HG02642 (cell line): Measurements from ENCODE around the gene KRT78.
"Not testable (repeated sequence)": the region's sequence is repeated elsewhere in the genome, so short reads cannot be mapped to it uniquely, and the experiment has no call there.

Experiments used
- ATAC-seq: cut with Tn5 transposase; IDR thresholded peaks from one replicate; pipeline ENCODE4 v1.9.1; 2021; ENCODE audit warnings: mild to moderate bottlenecking; ENCODE audit not compliant: unreplicated experiment, poor library complexity

Gene KRT78, protein sequence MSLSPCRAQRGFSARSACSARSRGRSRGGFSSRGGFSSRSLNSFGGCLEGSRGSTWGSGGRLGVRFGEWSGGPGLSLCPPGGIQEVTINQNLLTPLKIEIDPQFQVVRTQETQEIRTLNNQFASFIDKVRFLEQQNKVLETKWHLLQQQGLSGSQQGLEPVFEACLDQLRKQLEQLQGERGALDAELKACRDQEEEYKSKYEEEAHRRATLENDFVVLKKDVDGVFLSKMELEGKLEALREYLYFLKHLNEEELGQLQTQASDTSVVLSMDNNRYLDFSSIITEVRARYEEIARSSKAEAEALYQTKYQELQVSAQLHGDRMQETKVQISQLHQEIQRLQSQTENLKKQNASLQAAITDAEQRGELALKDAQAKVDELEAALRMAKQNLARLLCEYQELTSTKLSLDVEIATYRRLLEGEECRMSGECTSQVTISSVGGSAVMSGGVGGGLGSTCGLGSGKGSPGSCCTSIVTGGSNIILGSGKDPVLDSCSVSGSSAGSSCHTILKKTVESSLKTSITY

DNA sequence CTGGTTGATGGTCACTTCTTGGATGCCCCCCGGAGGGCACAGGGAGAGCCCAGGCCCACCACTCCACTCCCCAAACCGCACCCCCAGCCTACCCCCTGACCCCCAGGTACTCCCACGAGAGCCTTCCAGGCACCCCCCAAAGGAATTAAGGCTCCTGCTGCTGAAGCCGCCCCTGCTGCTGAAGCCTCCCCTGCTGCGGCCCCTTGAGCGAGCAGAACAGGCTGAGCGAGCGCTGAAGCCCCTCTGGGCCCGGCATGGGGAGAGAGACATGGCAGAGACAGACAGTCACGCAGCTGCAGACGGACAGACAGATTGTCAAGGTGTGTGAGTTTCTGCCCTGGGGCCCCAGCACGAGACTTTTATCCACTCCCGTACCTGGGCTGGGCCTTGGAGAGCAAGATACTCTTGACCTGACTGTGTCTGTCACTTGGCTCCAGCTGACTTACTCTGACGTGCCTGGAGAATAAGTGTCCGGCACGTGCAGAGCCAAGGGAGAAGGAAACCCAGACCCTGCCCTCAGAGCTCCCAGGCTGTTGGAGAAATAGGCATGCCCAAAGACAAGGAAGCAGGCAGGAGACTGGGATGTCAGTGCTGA is at the start of gene KRT78:
Gene KRT78, minus strand, starts transcription at position 334 of the 595 bp plus-strand sequence. Its CDS starts 64 bp downstream, at position 270.
- no peak for ATAC-seq

DNA sequence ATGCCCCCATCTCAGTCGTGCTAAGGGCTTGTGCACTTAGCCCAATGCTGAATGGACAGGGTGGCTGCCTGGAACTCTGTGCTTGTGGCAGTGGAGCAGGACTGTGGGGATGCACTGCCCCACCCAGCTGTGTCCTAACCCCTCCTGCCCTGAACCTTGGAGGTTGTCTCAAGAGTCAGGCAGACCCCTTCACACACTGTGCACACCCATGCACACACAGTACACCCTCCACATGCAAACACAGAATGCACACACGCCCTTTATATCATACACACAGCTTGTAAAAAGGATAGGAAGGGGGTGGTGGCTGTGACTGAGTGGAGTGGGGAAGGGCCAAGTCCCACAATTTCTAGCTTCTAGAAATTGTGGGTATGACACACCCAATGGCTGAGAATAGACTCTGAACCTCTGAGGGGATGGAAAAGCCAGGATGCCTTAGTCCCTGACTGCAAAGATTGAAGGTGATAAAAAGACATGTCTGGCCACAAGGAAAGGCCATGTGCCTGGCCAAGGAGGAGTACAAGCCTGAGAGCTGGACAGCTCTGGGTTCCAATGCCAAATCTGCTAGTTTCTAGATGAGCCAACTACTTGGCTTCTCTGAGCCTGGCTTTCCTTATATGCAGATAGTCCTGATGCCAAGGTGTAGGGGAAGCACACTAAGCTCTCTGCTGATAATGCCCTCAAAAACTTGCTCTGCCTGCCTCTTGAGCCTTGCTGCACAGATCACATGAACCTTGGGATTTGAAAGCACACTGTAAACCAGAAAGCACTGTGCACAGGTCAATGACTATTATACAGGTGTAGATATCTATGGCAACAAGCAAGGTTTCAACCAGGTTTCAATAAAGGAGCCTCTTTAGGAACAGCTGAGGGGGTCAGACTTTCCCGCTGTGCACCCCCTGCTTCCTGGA is 47.7 kb upstream of the KRT78 start:
- no peak for ATAC-seq

DNA sequence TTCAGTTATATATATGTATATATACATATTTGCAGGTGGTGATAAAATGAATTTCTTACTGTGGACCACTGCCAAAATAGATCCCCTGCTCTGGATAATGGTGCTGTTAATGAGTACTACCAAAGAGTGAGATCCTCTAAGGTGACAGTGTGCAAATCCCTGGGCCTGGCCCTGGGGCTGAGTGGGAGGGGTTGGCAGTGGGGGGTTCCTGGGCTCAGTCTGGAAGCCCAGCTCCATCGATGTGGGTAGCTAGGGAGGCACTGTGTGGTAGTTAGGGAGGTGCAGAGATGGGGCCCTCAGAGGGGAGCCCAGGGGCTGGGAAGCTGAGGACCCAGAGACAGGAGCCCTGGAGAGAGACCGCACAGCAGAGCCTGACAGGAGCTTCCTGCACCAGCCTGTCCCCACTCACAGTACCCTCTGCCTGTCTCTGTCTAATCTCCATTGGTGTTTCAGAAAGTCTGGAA is 47.0 kb upstream of the KRT78 start:
- ATAC-seq: no peak

DNA sequence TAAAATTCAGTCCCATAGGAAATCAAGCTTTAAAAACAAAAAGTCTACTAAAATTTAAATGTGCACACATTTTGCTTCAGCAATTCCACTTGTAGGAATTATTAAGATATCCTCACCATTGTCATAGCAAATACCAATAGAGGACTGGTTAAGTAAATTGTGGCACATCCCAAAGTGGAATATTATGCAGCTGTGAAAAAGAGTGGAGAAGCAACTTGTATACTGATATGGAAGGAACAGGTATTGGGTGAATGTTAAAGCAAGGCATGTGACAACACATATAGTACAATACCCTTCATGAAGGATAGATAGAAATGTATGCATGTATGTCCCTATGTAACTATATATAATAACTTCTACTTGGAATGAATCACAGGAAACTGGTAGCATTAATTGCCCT is 44.2 kb upstream of the KRT78 start:
- ATAC-seq: no peak

DNA sequence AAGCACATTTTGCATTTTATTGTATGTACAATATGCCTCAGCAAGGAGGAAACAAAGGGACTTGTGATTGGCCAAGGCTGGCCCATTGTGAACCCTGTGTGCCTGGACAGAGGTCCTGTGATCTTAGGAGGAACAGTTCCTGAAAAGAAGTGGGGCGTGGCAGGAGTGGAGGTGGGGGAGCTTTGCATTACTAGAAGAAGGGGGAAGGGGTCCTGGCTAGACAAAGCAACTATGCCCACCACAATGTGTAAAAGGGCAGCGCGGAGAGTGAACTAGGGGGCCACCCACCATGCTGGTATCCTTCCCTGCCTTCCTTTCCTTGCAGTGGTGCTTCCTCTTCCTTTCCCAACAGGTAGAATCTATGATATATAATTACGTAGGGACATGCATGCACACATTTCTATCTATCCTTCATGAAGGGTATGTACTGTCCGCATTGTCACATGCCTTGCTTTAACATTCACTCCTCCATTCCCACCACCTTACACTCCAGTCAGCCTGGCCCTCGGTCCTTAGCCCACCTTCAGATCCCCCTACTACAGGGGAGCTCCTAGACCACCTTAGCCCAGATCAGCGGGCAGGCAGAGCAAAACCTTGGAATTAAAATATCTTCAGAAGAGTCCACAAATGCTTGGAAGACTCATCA is 43.5 kb upstream of the KRT78 start:
- ATAC-seq: no peak

DNA sequence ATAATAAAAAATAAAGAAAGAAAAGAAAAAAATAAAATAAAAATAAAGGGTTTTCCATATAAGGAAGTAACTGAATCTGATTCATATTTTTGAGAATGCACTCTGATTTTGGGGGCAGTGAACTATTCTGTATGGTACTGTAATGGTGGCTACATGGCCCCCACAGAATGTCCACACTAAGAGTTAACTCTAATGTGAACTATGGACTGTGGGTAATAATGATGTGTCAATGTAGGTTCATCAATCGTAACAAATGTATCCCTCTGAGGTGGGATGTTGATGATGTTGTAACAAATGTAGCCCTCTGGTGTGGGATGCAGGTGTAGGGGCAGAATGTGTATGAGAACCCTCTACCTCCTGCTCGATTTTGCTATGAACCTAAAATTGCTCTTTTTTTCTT is 42.2 kb upstream of the KRT78 start:
- no peak for ATAC-seq

DNA sequence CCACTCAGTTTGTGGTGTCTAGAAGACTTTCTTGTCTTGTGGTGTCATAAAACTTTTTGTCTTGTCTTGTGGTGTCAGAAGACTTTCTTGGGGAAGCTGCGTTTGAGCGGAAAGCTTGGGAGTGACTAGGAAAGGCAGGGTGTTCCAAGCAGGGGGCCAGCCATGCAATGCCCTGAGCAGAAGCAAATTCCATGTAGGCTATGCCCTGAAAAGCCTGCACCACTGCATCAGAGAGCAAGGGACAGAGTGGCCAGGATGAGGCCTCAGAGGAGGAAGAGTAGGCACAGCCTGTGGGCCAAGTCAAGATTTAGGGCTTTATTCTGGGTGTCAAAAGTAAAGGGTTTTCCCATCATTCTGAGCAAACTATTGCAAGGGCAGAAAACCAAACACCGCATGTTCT is 41.6 kb upstream of the KRT78 start:
- ATAC-seq: no peak

DNA sequence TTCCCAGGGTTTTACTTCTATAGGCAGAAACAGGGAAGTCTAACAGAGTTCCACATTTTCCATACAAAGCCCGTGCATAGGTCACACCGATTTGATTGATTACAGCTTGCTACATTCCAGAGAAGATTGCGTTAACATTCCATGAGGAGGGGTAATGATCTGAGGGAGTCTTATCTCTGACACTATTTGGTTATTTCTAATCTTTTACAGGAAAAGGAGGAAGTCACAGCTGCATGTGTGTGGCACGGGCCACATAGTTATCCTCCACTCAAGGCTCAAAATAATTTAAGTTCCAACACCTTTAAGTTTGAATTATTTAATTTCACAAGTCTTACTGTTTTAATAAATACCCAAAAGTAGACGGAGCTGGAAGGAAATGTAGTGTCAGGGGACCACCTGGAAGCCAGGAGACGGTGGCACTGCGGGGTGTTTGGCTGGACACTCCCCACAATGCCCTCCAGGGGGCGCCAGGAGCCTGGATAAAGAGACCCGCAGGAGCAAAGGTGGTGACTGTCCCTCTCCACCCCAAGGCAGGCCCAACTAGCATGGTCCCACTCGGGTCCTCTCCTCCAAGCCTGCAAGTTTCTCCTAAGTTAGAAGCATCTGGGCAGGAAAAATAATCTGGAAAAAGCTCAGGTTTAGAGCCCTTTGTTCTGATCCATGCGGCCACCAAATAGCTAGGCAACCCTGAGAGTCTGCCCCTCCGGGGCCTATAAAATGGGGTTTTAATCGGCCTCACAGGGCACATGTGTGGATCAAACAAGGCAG is 35.9 kb upstream of the KRT78 start:
- no peak for ATAC-seq

DNA sequence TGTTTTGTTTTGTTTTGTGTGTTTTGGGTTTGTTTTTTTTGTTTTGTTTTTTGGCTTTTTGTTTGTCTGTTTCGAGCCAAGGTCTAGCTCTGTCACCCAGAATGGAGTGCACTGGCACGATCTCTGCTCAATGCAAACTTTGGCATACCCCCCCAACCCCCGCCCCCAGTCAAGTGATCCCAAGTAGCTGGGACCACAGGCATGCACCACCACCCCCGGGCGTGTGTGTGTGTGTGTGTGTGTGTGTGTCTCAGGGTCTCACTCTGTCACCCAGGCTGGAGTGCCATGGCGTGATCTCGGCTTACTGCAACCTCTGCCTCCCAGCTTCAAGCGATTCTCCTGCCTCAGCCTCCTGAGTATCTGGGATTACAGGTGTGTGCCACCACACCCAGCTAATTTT is 31.7 kb upstream of the KRT78 start:
- ATAC-seq: not testable (repeated sequence)

DNA sequence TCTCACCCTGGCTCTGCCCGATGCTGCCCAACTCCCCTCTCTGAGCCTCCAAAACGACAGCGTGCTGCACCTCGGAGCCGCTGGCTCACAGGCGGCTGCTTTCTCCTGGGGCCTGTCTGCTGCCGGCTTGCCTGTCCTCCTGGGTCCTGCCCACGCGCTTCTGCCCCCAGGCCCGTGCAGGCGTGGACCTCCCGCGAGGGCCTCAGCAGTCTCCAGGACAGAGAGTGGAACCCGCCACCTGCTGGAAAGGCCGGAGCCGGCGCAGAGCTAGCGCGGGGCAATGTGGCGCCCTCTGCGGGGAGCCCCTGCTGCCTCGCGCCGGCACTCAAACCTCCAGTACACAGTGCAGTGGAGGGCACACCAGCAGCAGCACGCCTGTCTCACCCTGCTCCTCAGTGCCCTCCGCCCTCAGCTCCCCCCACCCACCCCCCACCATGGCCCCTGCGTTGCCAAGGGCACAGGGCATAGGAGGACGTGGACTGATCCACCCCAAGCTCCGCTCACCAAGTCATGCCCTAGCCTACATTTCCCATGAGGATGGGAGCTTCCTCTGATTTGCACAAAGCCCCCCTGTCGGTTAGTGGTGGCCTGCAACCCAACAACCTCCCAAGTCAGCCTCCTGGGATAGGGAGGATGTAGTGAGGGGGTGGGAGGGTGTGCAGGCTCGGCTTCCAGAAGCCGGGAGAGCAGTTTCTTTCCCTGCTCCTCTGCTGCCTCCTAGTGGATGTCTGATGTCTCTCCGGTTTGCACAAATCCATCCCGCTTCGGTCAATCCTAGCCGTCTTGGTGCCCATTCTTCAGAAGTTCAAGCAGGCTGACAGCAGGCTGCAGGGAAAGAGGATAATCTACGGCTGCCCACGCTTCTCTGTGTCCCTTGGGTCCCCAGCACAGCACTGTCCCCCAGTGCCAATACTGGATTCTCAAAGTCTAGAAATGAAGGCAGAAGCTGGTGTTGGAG is 30.9 kb upstream of the KRT78 start:
- ATAC-seq: peak; percentile 59

DNA sequence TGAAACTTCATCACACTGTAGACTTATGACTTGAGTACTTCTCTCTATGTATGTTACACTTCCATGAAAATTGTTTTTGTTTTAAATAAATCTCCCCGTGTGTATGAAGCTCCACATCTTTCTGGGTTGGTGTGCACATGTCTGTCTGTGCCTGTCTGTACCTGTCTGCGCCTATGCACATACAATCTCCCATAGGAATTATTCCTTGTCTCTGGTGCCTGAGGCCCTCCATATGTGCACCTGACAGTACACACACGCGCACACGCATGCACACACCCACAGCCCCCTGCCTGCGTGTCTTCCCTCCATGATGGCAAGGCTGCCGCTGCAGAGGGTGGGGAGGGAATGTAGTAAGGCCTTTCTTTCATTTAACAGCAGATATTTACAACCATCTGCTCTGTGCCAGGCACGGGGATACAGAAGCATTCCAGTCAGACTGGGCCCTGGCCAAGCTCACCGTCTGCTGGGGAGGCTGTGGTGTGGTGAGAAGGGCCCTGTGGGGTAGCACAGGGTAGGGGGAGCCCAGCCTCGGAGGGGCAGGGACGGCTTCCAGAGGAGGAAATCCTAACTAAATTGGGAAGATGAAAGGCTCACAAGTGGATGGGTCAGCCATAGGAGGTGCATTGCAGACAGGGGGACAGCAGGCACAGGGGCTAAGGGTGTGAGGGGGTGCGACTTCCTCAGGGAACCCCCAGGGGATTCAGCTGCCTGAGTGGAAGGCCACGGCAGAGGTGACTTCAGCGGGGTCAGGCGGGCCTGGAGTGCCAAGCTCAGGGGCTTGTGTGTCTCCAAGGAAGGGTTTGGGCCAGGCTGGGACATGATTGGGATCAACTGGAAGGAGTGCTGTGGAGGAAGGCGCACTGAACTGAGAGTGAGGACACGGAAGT is 30.0 kb upstream of the KRT78 start:
- no peak for ATAC-seq

DNA sequence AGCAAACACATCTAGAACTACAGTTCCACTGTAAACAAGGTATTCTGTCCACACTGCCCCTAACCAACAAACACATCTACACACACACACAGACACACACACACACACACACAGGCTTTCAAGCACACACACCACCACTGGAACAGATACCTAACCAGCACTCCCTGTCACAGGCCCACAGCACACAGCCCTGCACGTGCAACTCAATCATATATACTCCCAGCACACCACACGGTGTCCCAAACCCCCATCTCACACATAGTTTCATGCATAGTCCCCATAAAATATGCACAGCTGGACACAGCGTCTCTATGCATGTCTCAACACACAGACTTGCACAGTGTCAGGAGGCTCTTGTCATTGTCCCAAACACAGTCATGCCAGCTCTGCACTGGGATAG is 28.4 kb upstream of the KRT78 start:
- no peak for ATAC-seq

DNA sequence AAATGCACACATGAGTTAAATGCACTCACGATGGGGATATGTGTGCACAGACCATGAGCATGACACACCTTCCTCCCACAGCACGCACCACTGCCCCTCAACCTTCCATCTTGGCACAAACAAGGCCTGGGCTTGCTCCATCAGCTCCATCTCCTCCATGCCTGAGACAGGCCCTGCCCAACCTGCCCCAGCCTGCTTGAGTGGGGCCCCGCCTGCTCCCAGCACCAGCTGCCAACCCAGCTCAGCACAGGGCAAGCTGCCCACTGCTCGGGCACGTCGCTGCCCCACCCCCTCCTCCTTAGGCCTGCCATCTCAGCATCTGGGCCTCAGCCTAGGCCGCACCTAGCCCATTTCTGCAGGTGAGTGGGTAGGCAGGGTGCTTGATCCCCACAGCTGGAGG is 27.6 kb upstream of the KRT78 start:
- ATAC-seq: no peak

DNA sequence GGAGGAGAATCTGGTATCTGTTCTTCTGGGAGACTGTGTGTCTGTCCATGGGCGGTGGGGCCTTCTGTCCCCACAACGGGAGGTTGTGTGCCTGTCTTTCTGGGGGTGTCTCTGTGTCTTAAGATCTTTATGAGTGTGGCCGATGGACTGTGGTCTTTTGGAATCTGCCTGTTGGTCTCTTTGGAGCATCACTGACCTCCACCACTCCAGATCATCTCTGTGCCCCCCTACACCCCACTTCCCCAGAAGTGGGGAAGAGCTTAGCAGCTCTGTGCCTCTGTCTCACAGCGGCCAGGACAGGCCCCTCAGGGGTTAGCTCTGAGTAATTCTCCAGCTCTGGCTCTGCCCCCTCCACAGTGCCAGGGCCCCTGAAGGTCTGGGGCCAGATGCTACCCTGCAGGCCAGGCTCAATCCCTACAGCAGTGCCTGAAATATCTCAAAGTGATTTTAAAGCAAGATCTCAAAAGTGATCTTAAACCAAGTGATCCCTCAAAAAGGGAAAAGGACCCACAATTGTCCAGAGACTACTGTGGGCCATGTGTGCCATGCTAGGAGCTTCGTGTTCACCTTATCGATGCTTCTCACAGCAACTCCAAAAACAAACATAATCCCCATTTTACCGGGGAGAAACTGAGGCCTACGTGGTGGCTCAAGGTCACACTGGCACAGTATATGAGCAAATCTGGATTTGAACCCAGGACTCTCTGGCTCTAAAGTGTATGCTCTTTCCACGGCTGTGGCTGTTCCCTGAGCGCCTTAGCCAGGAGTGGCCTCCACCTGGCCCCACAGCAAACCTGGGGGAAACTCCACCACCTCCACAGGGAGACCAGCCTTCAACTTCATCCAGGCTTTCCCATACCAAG is 26.0 kb upstream of the KRT78 start:
- ATAC-seq: no peak

DNA sequence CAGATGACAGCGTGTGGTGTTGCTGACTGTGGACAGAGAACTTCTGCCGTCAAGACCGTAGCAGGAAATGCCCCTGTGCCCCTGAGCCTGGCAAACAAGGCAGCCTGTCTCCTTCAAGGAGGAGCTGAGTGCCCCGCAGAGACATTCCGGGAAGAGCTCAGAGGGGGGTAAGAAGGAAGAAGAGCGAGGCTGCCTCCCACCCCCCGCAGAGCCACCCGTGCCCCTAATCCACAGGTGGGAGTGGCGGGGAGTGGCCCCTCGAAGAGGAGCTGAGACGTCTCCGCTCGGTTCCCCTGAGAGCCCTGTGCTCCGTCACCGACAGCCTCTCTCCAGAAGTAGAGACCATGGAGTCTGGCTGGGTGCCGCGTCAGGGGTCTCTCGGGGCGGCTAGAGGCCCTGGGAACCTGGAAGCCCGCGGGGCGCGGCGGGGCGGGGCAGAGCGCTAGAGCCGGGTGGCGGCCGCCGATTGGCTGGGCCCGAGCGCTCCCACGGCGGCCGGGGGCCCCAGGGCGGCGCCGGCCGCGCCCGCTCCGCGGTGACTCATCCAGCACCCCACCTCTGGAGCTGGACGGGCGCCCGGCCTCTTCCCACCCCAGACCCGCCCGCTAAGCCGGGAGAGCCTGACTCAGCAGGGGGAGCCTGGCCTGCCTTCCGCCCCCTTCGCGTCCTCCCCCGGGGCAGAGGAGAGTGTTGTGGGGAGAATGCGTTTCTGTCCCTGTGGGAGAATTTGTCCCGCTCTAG is 25.2 kb upstream of the KRT78 start:
- peak; percentile 42 for ATAC-seq

DNA sequence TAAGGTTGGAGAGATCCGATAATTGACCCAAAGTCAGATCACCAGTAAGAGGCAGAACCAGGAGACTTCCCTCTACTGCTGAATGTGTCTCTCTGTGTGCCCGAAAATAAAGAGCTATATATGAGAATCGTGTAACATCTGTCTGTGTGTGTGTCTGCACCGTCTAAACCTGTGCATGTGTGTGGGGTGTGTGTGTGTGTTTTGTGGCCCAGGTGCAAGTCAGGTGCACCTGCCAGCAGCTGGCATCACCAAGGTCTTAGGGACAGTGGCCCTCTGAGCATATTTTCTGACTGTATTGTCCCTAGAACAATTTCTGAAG is 24.7 kb upstream of the KRT78 start:
- ATAC-seq: no peak
